HG02870 (cell line): ENCODE measurements around the gene DNAAF8.

Experiments used
- ATAC-seq: cut with Tn5 transposase; IDR thresholded peaks from one replicate; pipeline ENCODE4 v1.9.1; 2021; ENCODE audit warnings: mild to moderate bottlenecking, moderate library complexity; ENCODE audit not compliant: unreplicated experiment

The DNAAF8 gene

GRCh38 chr16:4797805-4798252 is 63.5 kb downstream of the DNAAF8 start:
- no peak for ATAC-seq

- no peak for ATAC-seq
These were observed 64.1 kb downstream of the DNAAF8 start for GRCh38 chr16:4798456-4798855.
